IMR-90 (cell line): ENCODE data around the gene ASTN2.

Source experiments
- BHLHE40 ChIP-seq: fragments of 150-350 bp; IDR thresholded peaks from 2 replicates; pipeline ENCODE4 v1.6.1; 2016; ENCODE audit warnings: mild to moderate bottlenecking, low read depth, low read length
- CHD1 ChIP-seq: IDR thresholded peaks from 2 replicates; pipeline ENCODE4 v1.6.1; 2012; ENCODE audit warnings: low read depth, low read length, improper control_type of control experiment
- CTCF ChIP-seq: conservative IDR thresholded peaks from 2 replicates; pipeline ENCODE4 v1.5.1; 2012; ENCODE audit warnings: mild to moderate bottlenecking, low read depth, low read length, improper control_type of control experiment
- ELK1 ChIP-seq: fragments of 150-350 bp; IDR thresholded peaks from 2 replicates; pipeline ENCODE4 v1.6.1; 2016; ENCODE audit warnings: low read depth, mild to moderate bottlenecking, low read length, moderate library complexity, borderline replicate concordance
- MAFK ChIP-seq: IDR thresholded peaks from 2 replicates; pipeline ENCODE4 v1.6.1; 2012; ENCODE audit warnings: low read depth, low read length, improper control_type of control experiment
- MAZ ChIP-seq: IDR thresholded peaks from 2 replicates; pipeline ENCODE4 v1.6.1; 2012; ENCODE audit warnings: low read depth, mild to moderate bottlenecking, low read length, improper control_type of control experiment, moderate library complexity, borderline replicate concordance
- MXI1 ChIP-seq: IDR thresholded peaks from 2 replicates; pipeline ENCODE4 v1.6.1; 2012; ENCODE audit warnings: low read depth, mild to moderate bottlenecking, low read length, moderate library complexity, borderline replicate concordance
- POLR2A ChIP-seq: IDR thresholded peaks from 2 replicates; pipeline ENCODE4 v1.6.1; 2012; ENCODE audit warnings: mild to moderate bottlenecking, low read depth, low read length
- RAD21 ChIP-seq: IDR thresholded peaks from 2 replicates; pipeline ENCODE4 v1.6.1; 2012; ENCODE audit warnings: low read length, improper control_type of control experiment
- RCOR1 ChIP-seq: IDR thresholded peaks from 2 replicates; pipeline ENCODE4 v1.6.1; 2012; ENCODE audit warnings: mild to moderate bottlenecking, low read length, improper control_type of control experiment; ENCODE audit not compliant: insufficient replicate concordance
- RFX5 ChIP-seq: IDR thresholded peaks from 2 replicates; pipeline ENCODE4 v1.8.0; 2012; ENCODE audit warnings: low read depth, mild to moderate bottlenecking, low read length, moderate library complexity
- SMC3 ChIP-seq: fragments of 150-350 bp; IDR thresholded peaks from 2 replicates; pipeline ENCODE4 v1.6.1; 2016; ENCODE audit warnings: low read depth, mild to moderate bottlenecking, antibody characterized with exemption, low read length, moderate library complexity
- USF2 ChIP-seq: fragments of 150-350 bp; IDR thresholded peaks from 2 replicates; pipeline ENCODE4 v1.6.1; 2017; ENCODE audit warnings: mild to moderate bottlenecking, antibody characterized with exemption, low read length, low read depth

- no peak for TF ChIP-seq CTCF
- no peak for TF ChIP-seq POLR2A
- TF ChIP-seq RFX5, result no peak
- TF ChIP-seq USF2, result no peak
- no peak for TF ChIP-seq RAD21
- TF ChIP-seq RCOR1, result no peak
- TF ChIP-seq ELK1, result no peak
- no peak for TF ChIP-seq MAZ
- TF ChIP-seq MAFK, result no peak
- no peak for TF ChIP-seq MXI1
- TF ChIP-seq BHLHE40, result no peak
- no peak for TF ChIP-seq SMC3
- no peak for TF ChIP-seq CHD1
These were observed 395.8 kb downstream of the ASTN2 start for GRCh38 chr9:117018966-117019617.
